ENCODE measurements around the gene STARD4.

DNA sequence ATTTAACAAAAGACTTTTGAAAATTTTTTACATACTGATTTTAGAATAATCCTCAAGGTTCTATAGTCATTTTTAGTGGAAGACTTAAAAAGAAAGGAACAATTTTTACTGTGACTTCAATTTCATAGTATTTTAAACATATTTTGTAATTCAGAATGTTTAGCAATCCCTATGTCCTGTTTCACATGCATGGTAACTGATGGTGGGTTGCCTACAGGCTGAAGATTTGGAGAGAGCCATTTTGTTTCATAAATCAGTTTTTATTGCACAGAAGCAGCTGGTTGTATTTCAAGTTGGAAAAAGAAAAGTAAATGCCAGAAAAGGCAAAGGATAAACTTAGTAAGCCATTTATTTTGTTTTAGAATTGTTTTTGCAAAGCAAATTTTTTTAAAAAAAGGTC is 24.0 kb downstream of the STARD4 start:
- TF ChIP-seq POLR2A (IDR thresholded peaks at IDR 0.05; ENCODE audit: insufficient read depth in 1 of 2, low read depth in 2 of 2, low read length in 2 of 2) (no peak), ZNF510 (CRISPR knock-in tag; IDR thresholded peaks at IDR 0.05; ENCODE audit: low read depth) (no peak), KAT2B (IDR thresholded peaks at IDR 0.05; ENCODE audit: borderline replicate concordance, low read depth, low read length) (no peak), ZNF225 (CRISPR knock-in tag; IDR thresholded peaks at IDR 0.05) (no peak), RELA (CRISPR knock-in tag; IDR thresholded peaks at IDR 0.05) (no peak)
- TF ChIP-seq, protein P1, sequence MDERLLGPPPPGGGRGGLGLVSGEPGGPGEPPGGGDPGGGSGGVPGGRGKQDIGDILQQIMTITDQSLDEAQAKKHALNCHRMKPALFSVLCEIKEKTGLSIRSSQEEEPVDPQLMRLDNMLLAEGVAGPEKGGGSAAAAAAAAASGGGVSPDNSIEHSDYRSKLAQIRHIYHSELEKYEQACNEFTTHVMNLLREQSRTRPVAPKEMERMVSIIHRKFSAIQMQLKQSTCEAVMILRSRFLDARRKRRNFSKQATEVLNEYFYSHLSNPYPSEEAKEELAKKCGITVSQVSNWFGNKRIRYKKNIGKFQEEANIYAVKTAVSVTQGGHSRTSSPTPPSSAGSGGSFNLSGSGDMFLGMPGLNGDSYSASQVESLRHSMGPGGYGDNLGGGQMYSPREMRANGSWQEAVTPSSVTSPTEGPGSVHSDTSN (CRISPR knock-in tag; IDR thresholded peaks at IDR 0.05), result no peak
